Stomach (tissue), 9 donors: ENCODE results near the gene MRFAP1L1. TPM values are rescaled to one million over a fixed set of nuclear protein-coding genes. Genes with fewer than 3 reads are reported as not detected.

Experiments
- DNase-seq, 2 donors: peaks; one replicate each; pipeline versions ENCODE4 v3.0.0 to v3.0.0-alpha.2; 2013 to 2019
- H3K27ac ChIP-seq, 5 donors: fragments of 200-600 bp in 4 of 5; sonication (generic) in 4 of 5; one replicate each; pipeline ENCODE4 v1.5.1; 2013 to 2019; ENCODE audit warnings: mild to moderate bottlenecking in 1 of 5, moderate library complexity in 1 of 5
- H3K27me3 ChIP-seq, 3 donors: fragments of 200-600 bp; sonication (generic); one replicate each; pipeline ENCODE4 v1.5.1; 2017 to 2019; ENCODE audit warnings: mixed run types in 1 of 3
- H3K36me3 ChIP-seq, 4 donors: fragments of 200-600 bp; sonication (generic); 1 replicate in 3 of 4; 2 replicates in 1 of 4; pipeline ENCODE4 v1.5.1; 2016 to 2019
- H3K4me1 ChIP-seq, 4 donors: fragments of 200-600 bp; sonication (generic); one replicate each; pipeline ENCODE4 v1.5.1; 2016 to 2019
- H3K4me3 ChIP-seq, 4 donors: fragments of 200-600 bp; sonication (generic) in 3 of 4; one replicate each; pipeline ENCODE4 v1.5.1; 2016 to 2019; ENCODE audit warnings: mild to moderate bottlenecking in 1 of 4
- H3K9me3 ChIP-seq, 4 donors: fragments of 200-600 bp; sonication (generic); one replicate each; pipeline ENCODE4 v1.5.1; 2016 to 2019
- CTCF ChIP-seq, 7 experiments: fragments of 450-650 bp in 4 of 7; fragments of 200-600 bp in 3 of 7; sonication (generic) in 3 of 7; IDR thresholded peaks; one replicate each; pipeline ENCODE4 v1.5.1; 2016 to 2019; ENCODE audit warnings: antibody characterized with exemption in 7 of 7, control low read depth in 2 of 7, mild to moderate bottlenecking in 1 of 7
- EP300 ChIP-seq: sonication (generic); formaldehyde crosslinking; IDR thresholded peaks from one replicate; pipeline ENCODE4 v1.6.1; 2017; ENCODE audit warnings: antibody characterized with exemption
- POLR2A ChIP-seq, 4 donors: fragments of 450-650 bp; IDR thresholded peaks; one replicate each; pipeline ENCODE4 v1.6.1; 2016; ENCODE audit warnings: antibody characterized with exemption in 4 of 4, control low read depth in 2 of 4, mild to moderate bottlenecking in 1 of 4, moderate library complexity in 1 of 4
- POLR2AphosphoS5 ChIP-seq, 3 donors: sonication (generic); formaldehyde crosslinking; IDR thresholded peaks; one replicate each; pipeline ENCODE4 v1.6.1; 2016; ENCODE audit warnings: antibody characterized with exemption in 3 of 3
- WGBS, 5 donors: extraction: QIAGEN DNeasy Blood & Tissue Kit in 3 of 5; methylation state at CpG; one replicate each; pipeline versions ENCODE4 v1.1.5 to v1.1.7; 2013 to 2018; 5-methylcytosine and 5-hydroxymethylcytosine counted together
- intact Hi-C: fragments of 100-400 bp; cut with DNase I; formaldehyde crosslinking; loops from one replicate; pipeline ENCODE4 v1.15.1; 2023; ENCODE audit warnings: low total_unique reads
- polyA plus RNA-seq, 3 donors: library from polyadenylated mRNA; stranded (reverse); fragments of 200-250 nt; gene quantifications; one replicate each; pipeline ENCODE4 v1.2.3, GENCODE V29; 2013
- total RNA-seq, 5 donors: library from RNA; depleted of rRNA; stranded (reverse); fragments of >200 nt; gene quantifications; one replicate each; pipeline versions ENCODE4 v1.1.0 to v1.2.3, GENCODE V29; 2014 to 2016
- donor health status: healthy with polysubstance abuse.
- donor health status: Bipolar disorder and iron deficiency.
- donor health status: healthy.

The MRFAP1L1 gene
- total and polyA plus RNA-seq, 8 donors, result 2.3 to 61.9 (median 55.9) TPM

DNA sequence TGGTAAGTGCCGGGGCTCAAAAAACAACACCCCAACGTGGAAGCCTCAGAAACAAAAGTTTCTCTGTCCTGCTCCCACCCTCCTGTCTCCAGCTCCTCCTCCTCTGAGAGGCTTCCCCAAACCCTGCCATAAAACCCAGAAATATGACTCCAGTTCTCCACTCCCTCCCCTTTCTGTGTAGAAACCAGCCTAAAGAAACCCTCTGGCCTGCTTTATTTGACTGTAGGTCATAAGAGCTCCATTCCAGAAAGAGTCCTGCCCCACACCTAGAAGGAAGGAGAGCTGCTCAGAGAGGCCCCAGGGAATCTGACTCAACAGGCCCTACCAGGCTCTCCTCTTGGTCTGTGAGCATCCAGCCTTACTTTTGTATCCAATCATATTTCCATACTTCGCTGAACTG is 16.9 kb downstream of the MRFAP1L1 start:
- Histone ChIP-seq H3K27me3 (no peaks in the 10 kb centered on the region), H3K9me3 (no peaks in the 10 kb centered on the region), H3K4me1 (peaks cover 51 to 74% (median 62%) of the 10 kb centered on the region in 4 donors), H3K36me3 (peaks cover 0 to 8% (median 3%) of the 10 kb centered on the region in 4 donors), H3K4me3 (peak overlapping the region in 1 of 4 donors; percentile 24), H3K27ac (peak overlapping the region; percentile 52 to 89 (median 79))
- 68 to 75% (median 71%) methylated on average over 3 of the region's 3 CpGs for WGBS, 5 donors
- no peak for TF ChIP-seq POLR2AphosphoS5 (IDR thresholded peaks at IDR 0.05)
- TF ChIP-seq EP300, result no peak
- no peak for TF ChIP-seq CTCF (IDR thresholded peaks at IDR 0.05)
- no peak for TF ChIP-seq POLR2A (IDR thresholded peaks at IDR 0.05)
- intact Hi-C loops, result no loop called here
- DNase-seq, result peak in 1 of 2 donors; percentile 67

GRCh38 chr4:6692379-6692778 is 17.3 kb downstream of the MRFAP1L1 start:
- Histone ChIP-seq H3K27ac (peak overlapping the region; percentile 52 to 89 (median 79)), H3K4me1 (peaks cover 53 to 75% (median 63%) of the 10 kb centered on the region in 4 donors)

DNA sequence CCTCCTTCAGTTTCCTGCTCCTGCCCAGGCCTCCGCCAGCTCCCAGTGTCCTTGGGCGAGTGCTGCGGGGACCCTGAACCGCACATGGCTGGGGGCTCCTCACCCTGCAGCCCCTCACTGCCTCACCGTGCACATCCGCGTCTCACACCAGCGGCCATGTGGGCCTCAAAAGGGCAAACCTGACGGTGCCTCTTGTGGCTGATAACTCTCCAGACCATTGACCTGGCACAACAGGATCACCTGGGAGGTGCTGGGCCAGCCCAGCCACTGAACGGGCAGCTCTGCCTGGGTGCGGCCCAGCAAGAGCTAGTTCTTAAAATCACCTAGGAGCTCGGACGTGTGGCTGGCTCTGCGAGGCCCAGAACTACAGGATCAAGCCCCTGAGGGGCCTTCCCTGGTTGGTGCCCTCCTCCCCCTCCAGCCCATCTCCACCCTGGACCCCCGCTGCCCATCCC is 20.1 kb downstream of the MRFAP1L1 start:
- peak; percentile 75 to 77 for DNase-seq
- H3K36me3 ChIP-seq, result no peaks in the 10 kb centered on the region
- intact Hi-C loops, result no loop called here
- H3K27ac ChIP-seq, result peak overlapping the region; percentile 77 to 92 (median 85)
- no peaks in the 10 kb centered on the region for H3K9me3 ChIP-seq
- H3K27me3 ChIP-seq, result no peaks in the 10 kb centered on the region
- H3K4me3 ChIP-seq, result peak overlapping the region in 3 of 4 donors; percentile 12 to 20 (median 17)
- WGBS, 5 donors, result 25 to 61% (median 32%) methylated on average over 6 to 15 of the region's 15 CpGs
- H3K4me1 ChIP-seq, result peaks cover 36 to 52% (median 44%) of the 10 kb centered on the region in 4 donors
- TF ChIP-seq POLR2AphosphoS5 (IDR thresholded peaks at IDR 0.05), result no peak
- no peak for TF ChIP-seq POLR2A (IDR thresholded peaks at IDR 0.05)
- TF ChIP-seq EP300, result no peak
- no peak for TF ChIP-seq CTCF (IDR thresholded peaks at IDR 0.05)

More at GRCh38 chr4:6692379-6692778, 17.3 kb downstream of the MRFAP1L1 start:
- TF ChIP-seq EP300 (no peak), POLR2A (IDR thresholded peaks at IDR 0.05) (no peak), POLR2AphosphoS5 (IDR thresholded peaks at IDR 0.05) (no peak), CTCF (IDR thresholded peaks at IDR 0.05) (no peak)
- intact Hi-C loops, result no loop called here
- Histone ChIP-seq H3K27me3 (no peaks in the 10 kb centered on the region), H3K36me3 (peaks cover 0 to 8% (median 3%) of the 10 kb centered on the region in 4 donors), H3K4me3 (peak overlapping the region in 1 of 4 donors; percentile 24), H3K9me3 (no peaks in the 10 kb centered on the region)
- WGBS, 5 donors, result 80 to 88% (median 82%) methylated on average over 8 of the region's 8 CpGs
- DNase-seq, result no peak

DNA sequence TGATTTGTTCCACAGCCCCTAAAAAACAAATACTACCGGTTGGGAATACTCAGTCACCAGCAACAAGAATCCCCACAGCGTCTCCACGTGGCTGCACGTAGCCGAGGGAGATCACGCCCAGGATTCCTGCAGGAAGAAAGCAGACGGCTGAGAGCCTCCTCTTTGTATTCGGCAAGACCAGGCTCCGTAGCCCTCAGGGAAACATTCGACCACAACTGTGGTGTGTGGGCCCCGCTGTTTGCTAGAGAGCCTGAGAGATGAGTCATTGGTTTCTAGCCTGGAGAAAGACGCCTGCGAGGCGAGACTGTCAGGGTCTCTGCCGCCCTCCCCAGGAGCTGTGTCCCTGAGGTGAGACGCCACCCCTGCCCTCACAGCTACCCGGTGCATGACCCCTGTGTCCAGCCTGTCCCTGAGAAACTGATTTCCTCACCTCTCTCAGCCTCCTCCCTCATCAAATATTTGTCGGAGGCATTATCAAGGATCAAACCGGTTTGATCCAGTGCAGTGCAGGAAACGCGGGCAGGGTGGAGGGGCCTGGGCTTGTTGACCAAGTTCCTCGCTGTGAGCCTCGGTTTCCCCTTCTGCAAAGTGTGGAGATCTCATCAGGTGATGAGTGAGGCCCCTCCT is 20.7 kb downstream of the MRFAP1L1 start:
- TF ChIP-seq EP300 (no peak), CTCF (IDR thresholded peaks at IDR 0.05) (no peak), POLR2A (IDR thresholded peaks at IDR 0.05) (no peak), POLR2AphosphoS5 (IDR thresholded peaks at IDR 0.05) (peak in 2 of 3 donors; percentile 44 to 69)
- WGBS, 5 donors, result 8 to 36% (median 14%) methylated on average over 21 to 23 of the region's 23 CpGs
- Histone ChIP-seq H3K27me3 (no peaks in the 10 kb centered on the region), H3K36me3 (no peaks in the 10 kb centered on the region), H3K9me3 (no peaks in the 10 kb centered on the region), H3K27ac (peak overlapping the region; percentile 77 to 92 (median 85)), H3K4me1 (peaks cover 31 to 47% (median 41%) of the 10 kb centered on the region in 4 donors), H3K4me3 (peak overlapping the region in 3 of 4 donors; percentile 12 to 20 (median 17))
- intact Hi-C loops, result no loop called here
- peak; percentile 76 to 91 for DNase-seq
